Transverse colon (tissue), 4 donors: ENCODE data around the gene CEP192.

Source experiments
- CTCF ChIP-seq, 5 experiments: fragments of 200-600 bp in 3 of 5; fragments of 450-650 bp in 2 of 5; sonication (generic) in 3 of 5; IDR thresholded peaks; 1 replicate in 2 of 5; 2 replicates in 3 of 5; pipeline ENCODE4 v1.5.1; 2016 to 2017; ENCODE audit warnings: antibody characterized with exemption in 5 of 5, inconsistent platforms in 3 of 5, mild to moderate bottlenecking in 2 of 5, moderate library complexity in 1 of 5
- POLR2A ChIP-seq: fragments of 450-650 bp; IDR thresholded peaks from one replicate; pipeline ENCODE4 v1.6.1; 2016; ENCODE audit warnings: antibody characterized with exemption, mild to moderate bottlenecking, moderate library complexity
- POLR2AphosphoS5 ChIP-seq, 3 donors: sonication (generic); formaldehyde crosslinking; IDR thresholded peaks; one replicate each; pipeline ENCODE4 v1.6.1; 2016; ENCODE audit warnings: antibody characterized with exemption in 3 of 3

DNA sequence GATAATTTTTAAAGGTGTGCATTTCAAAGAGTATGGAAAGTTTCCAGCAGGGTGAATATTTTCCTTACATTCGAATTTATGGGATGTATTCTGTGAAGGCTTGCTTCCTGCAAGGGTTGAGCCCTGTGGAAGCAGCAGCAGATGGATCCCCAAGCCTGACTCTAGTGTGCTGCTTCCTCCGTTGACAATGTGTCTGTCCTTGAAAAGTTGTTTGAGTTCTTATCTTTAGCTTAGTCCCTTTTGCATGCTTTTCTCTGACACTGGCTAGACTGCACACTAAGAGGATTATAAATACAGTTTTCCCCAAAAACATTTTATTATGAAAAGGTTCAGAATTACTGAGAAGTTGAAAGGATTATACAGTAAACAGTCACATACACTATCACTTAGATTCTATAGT lies 86.3 kb downstream of the CEP192 start:
- TF ChIP-seq CTCF (IDR thresholded peaks at IDR 0.05) = no peak
- TF ChIP-seq POLR2AphosphoS5 (IDR thresholded peaks at IDR 0.05) = no peak
- no peak for TF ChIP-seq POLR2A
